ENCODE results near the gene CSNK2B.
A peak's percentile ranks its signal among the peaks of the same experiment; 100 is the strongest.

CSNK2B gene

GRCh38 chr6:31681135-31681671 lies 15.3 kb downstream of the CSNK2B start:
- TF ChIP-seq CTCF (IDR thresholded peaks at IDR 0.05; ENCODE audit: low read length, missing control alignments) = peak; percentile 16
- DNase-seq (ENCODE audit: low read depth) = peak; percentile 22
- peak overlapping the region; percentile 53 for H3K4me3 ChIP-seq (replicated peaks; ENCODE audit: low read depth, low read length)

- no peak for TF ChIP-seq CTCF (IDR thresholded peaks at IDR 0.05; ENCODE audit: low read length, missing control alignments)
- no peak for DNase-seq (ENCODE audit: low read depth)
- no peak overlapping the region for H3K4me3 ChIP-seq (replicated peaks; ENCODE audit: low read depth, low read length)
Observed at GRCh38 chr6:31683591-31683990, 17.7 kb downstream of the CSNK2B start.

- H3K4me3 ChIP-seq (replicated peaks; ENCODE audit: low read depth, low read length) = no peak overlapping the region
- no peak for DNase-seq (ENCODE audit: low read depth)
- no peak for TF ChIP-seq CTCF (IDR thresholded peaks at IDR 0.05; ENCODE audit: low read length, missing control alignments)
Observed at GRCh38 chr6:31686483-31686882, 20.6 kb downstream of the CSNK2B start.

GRCh38 chr6:31687321-31687720 lies 21.4 kb downstream of the CSNK2B start:
- no peak for TF ChIP-seq CTCF (IDR thresholded peaks at IDR 0.05; ENCODE audit: low read length, missing control alignments)
- no peak overlapping the region for H3K4me3 ChIP-seq (replicated peaks; ENCODE audit: low read depth, low read length)
- DNase-seq (ENCODE audit: low read depth) = no peak

- no peak overlapping the region for H3K4me3 ChIP-seq (replicated peaks; ENCODE audit: low read depth, low read length)
- no peak for DNase-seq (ENCODE audit: low read depth)
- TF ChIP-seq CTCF (IDR thresholded peaks at IDR 0.05; ENCODE audit: low read length, missing control alignments) = no peak
Observed at GRCh38 chr6:31687860-31688693, 22.2 kb downstream of the CSNK2B start.

GRCh38 chr6:31689249-31690110 lies 23.6 kb downstream of the CSNK2B start:
- peak; percentile 42 for TF ChIP-seq CTCF (IDR thresholded peaks at IDR 0.05; ENCODE audit: low read length, missing control alignments)
- H3K4me3 ChIP-seq (replicated peaks; ENCODE audit: low read depth, low read length) = no peak overlapping the region
- no peak for DNase-seq (ENCODE audit: low read depth)
